Measurements from ENCODE around the gene ABCG2. TPM values are rescaled to one million over a fixed set of nuclear protein-coding genes. Genes with fewer than 3 reads are reported as not detected.

The ABCG2 gene
- total RNA-seq, result 0.08 to 0.40 TPM (median 0.24 TPM) in 3 replicates
- long read RNA-seq, result 0 reads

DNA sequence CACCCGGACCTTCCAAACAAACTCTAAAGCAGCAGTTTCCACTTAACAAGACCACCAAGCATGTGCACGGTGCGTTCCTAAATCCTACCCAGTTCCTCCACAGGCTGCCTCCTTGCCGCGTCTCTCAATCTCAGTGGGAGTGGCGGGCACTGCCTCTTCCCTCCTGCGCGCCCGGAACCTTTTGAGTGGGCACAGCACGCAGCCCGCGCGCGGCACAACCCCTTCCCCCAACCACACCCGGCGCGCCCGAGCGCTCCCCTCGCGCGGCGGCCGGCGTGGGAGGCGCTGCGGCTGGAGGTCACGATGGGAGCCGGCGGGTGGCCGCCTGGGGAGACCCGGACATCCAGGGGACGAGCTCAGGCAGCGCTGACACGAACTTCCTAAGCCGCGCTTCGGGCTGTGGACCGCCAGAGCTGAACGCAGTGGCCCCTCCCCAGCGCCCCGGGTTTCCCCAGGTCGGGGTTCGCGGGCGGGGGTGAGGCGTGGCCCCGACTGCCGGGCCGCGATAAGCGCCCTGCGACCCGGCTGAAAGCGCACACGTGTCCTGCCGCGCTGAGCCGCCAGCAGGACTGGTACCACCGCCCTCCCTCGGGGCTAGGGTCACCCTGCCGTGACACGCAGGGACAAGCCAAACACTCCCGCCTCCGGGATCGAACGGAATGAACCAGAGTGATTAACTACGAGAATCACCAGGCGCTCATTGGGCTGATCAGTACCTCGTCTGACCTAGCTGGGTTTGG, at the start of gene ABCG2:
TSS of gene ABCG2 (minus strand) at position 151 of the 740 bp plus-strand sequence. CDS start 18,644 bp downstream, outside the sequence.
- Mint-ChIP-seq H3K27me3 (ENCODE audit: low read depth) (no peaks in the 10 kb centered on the region), H3K36me3 (ENCODE audit: low read depth) (no peaks in the 10 kb centered on the region), H3K27ac (ENCODE audit: unreplicated experiment) (no peak within 1 kb of the TSS), H3K4me1 (ENCODE audit: low read depth) (peaks cover 12% of the 10 kb centered on the region), H3K4me3 (ENCODE audit: unreplicated experiment) (peak within 1 kb of the TSS; percentile 78), H3K9me3 (ENCODE audit: low read depth) (no peaks in the 10 kb centered on the region)
- TF ChIP-seq, protein P1, sequence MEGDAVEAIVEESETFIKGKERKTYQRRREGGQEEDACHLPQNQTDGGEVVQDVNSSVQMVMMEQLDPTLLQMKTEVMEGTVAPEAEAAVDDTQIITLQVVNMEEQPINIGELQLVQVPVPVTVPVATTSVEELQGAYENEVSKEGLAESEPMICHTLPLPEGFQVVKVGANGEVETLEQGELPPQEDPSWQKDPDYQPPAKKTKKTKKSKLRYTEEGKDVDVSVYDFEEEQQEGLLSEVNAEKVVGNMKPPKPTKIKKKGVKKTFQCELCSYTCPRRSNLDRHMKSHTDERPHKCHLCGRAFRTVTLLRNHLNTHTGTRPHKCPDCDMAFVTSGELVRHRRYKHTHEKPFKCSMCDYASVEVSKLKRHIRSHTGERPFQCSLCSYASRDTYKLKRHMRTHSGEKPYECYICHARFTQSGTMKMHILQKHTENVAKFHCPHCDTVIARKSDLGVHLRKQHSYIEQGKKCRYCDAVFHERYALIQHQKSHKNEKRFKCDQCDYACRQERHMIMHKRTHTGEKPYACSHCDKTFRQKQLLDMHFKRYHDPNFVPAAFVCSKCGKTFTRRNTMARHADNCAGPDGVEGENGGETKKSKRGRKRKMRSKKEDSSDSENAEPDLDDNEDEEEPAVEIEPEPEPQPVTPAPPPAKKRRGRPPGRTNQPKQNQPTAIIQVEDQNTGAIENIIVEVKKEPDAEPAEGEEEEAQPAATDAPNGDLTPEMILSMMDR (IDR thresholded peaks at IDR 0.05), result no peak
- DNase-seq (ENCODE audit: low spot score), result no peak

DNA sequence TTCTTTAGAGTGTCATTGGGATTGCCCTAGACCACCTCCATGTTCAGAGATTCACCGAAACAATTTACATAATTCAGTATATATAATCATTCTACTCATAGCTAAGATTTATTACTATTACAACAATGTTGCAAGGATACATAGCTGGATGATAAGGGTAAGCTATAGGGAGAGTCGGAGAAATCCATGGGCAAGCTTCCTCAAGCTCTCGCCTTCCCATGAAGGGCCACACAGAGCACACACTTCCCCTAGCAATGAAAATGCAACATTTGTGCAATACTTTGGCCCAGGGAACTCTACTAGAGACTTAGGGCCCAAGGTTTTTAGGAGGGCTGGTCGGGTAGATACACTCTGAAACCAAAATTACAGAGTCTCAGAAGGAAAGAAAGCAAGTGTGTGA, 49.7 kb upstream of the ABCG2 start:
- H3K27me3 Mint-ChIP-seq (ENCODE audit: low read depth), result peaks cover under 1% of the 10 kb centered on the region
- H3K27ac Mint-ChIP-seq (ENCODE audit: unreplicated experiment), result no peak overlapping the region
- no peak overlapping the region for H3K4me3 Mint-ChIP-seq (ENCODE audit: unreplicated experiment)
- H3K4me1 Mint-ChIP-seq (ENCODE audit: low read depth), result no peaks in the 10 kb centered on the region
- H3K9me3 Mint-ChIP-seq (ENCODE audit: low read depth), result no peaks in the 10 kb centered on the region
- TF ChIP-seq, protein P1 (IDR thresholded peaks at IDR 0.05), result no peak
- no peak for DNase-seq (ENCODE audit: low spot score)
- H3K36me3 Mint-ChIP-seq (ENCODE audit: low read depth), result no peaks in the 10 kb centered on the region

GRCh38 chr4:88207171-88207570, 48.7 kb upstream of the ABCG2 start:
- TF ChIP-seq, protein P1 (IDR thresholded peaks at IDR 0.05), result no peak

DNA sequence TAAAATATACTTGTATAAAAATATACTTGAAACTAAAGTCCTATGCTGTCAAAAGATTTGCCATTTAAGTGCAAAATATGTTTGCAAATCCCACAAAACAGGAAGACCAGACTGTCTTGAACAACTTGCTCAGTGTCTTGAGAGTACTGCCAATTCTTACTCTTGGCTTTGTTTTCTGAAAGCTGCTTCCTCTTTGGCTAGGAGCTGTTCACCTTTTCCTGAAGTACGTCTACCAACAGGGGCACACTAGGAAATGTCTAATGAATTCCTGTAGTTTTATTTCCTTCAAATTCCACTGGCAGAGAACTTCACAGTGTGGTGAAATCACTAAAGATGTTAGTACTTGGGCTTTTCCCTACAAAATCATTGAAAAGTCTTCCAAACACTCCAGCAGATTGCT, 46.4 kb upstream of the ABCG2 start:
- no peak overlapping the region for H3K27ac Mint-ChIP-seq (ENCODE audit: unreplicated experiment)
- no peak overlapping the region for H3K4me3 Mint-ChIP-seq (ENCODE audit: unreplicated experiment)
- DNase-seq (ENCODE audit: low spot score), result no peak
- H3K9me3 Mint-ChIP-seq (ENCODE audit: low read depth), result no peaks in the 10 kb centered on the region
- no peaks in the 10 kb centered on the region for H3K27me3 Mint-ChIP-seq (ENCODE audit: low read depth)
- no peaks in the 10 kb centered on the region for H3K4me1 Mint-ChIP-seq (ENCODE audit: low read depth)
- no peaks in the 10 kb centered on the region for H3K36me3 Mint-ChIP-seq (ENCODE audit: low read depth)
- TF ChIP-seq, protein P1 (IDR thresholded peaks at IDR 0.05), result no peak

More at GRCh38 chr4:88207171-88207570, 48.7 kb upstream of the ABCG2 start:
- no peaks in the 10 kb centered on the region for H3K9me3 Mint-ChIP-seq (ENCODE audit: low read depth)
- no peak for DNase-seq (ENCODE audit: low spot score)
- no peaks in the 10 kb centered on the region for H3K36me3 Mint-ChIP-seq (ENCODE audit: low read depth)
- no peaks in the 10 kb centered on the region for H3K4me1 Mint-ChIP-seq (ENCODE audit: low read depth)
- no peak overlapping the region for H3K27ac Mint-ChIP-seq (ENCODE audit: unreplicated experiment)
- H3K27me3 Mint-ChIP-seq (ENCODE audit: low read depth), result no peaks in the 10 kb centered on the region
- H3K4me3 Mint-ChIP-seq (ENCODE audit: unreplicated experiment), result no peak overlapping the region

- H3K27me3 Mint-ChIP-seq (ENCODE audit: low read depth), result no peaks in the 10 kb centered on the region
- TF ChIP-seq, protein P1 (IDR thresholded peaks at IDR 0.05), result no peak
- H3K9me3 Mint-ChIP-seq (ENCODE audit: low read depth), result no peaks in the 10 kb centered on the region
- no peak overlapping the region for H3K4me3 Mint-ChIP-seq (ENCODE audit: unreplicated experiment)
- DNase-seq (ENCODE audit: low spot score), result no peak
- no peaks in the 10 kb centered on the region for H3K36me3 Mint-ChIP-seq (ENCODE audit: low read depth)
- no peak overlapping the region for H3K27ac Mint-ChIP-seq (ENCODE audit: unreplicated experiment)
- no peaks in the 10 kb centered on the region for H3K4me1 Mint-ChIP-seq (ENCODE audit: low read depth)
Observed at GRCh38 chr4:88202443-88202842, 44.0 kb upstream of the ABCG2 start.
